Upper lobe of left lung (tissue), 4 donors: ENCODE results near the gene CHRNA4.

Source experiments
- CTCF ChIP-seq, 6 experiments: fragments of 450-650 bp in 4 of 6; fragments of 200-600 bp in 2 of 6; sonication (generic) in 2 of 6; IDR thresholded peaks; one replicate each; pipeline ENCODE4 v1.5.1; 2016 to 2019; ENCODE audit warnings: antibody characterized with exemption in 6 of 6
- POLR2A ChIP-seq, 4 donors: fragments of 450-650 bp; IDR thresholded peaks; one replicate each; pipeline ENCODE4 v1.5.1; 2016 to 2017; ENCODE audit warnings: antibody characterized with exemption in 4 of 4, mild to moderate bottlenecking in 2 of 4

GRCh38 chr20:63309261-63310071, 51.7 kb downstream of the CHRNA4 start:
- peak; percentile 69 to 88 (median 78) for TF ChIP-seq CTCF (IDR thresholded peaks at IDR 0.05)
- TF ChIP-seq POLR2A (IDR thresholded peaks at IDR 0.05) = no peak
